ENCODE measurements around the gene RAB26. TPM values are rescaled to one million over a fixed set of nuclear protein-coding genes. Genes with fewer than 3 reads are reported as not detected.
A peak's percentile ranks its signal among the peaks of the same experiment; 100 is the strongest.

The RAB26 gene
- total RNA-seq, 4 donors from 2014 or later, result 0.40 to 1.6 (median 0.89) TPM; not detected in 1

- peak overlapping the region in 1 of 3 donors; percentile 37 for H3K4me3 ChIP-seq (replicated peaks in 1 of 3)
- no peaks in the 10 kb centered on the region for H3K9me3 ChIP-seq
- 0 to 7% methylated on average over 10 to 24 of the region's 49 CpGs for WGBS, 2 donors
- no peaks in the 10 kb centered on the region for H3K36me3 ChIP-seq
- no peak for TF ChIP-seq CTCF (IDR thresholded peaks at IDR 0.05)
- TF ChIP-seq POLR2A (IDR thresholded peaks at IDR 0.05), result no peak
- intact Hi-C loops (cut with DNase I), result loop anchor here (5.0 to 10.0 kb wide), 3 partner anchors 67 to 307 kb away; partner anchors contain the start of gene CCNF
- H3K27me3 ChIP-seq, result no peaks in the 10 kb centered on the region
- H3K4me1 ChIP-seq, result peaks cover 10 to 13% of the 10 kb centered on the region in 2 donors
- DNase-seq, result no peak
- H3K27ac ChIP-seq, result no peak overlapping the region
Measured at GRCh38 chr16:2195322-2196161, 47.1 kb downstream of the RAB26 start.

GRCh38 chr16:2196162-2196980 is 47.9 kb downstream of the RAB26 start, which contains the start of gene CASKIN1:
TSS of gene CASKIN1 (minus strand) at chr16:2196605. CDS start at chr16:2196432, 173 bp downstream.
- Histone ChIP-seq H3K4me1 (peaks cover 10 to 13% of the 10 kb centered on the region in 2 donors), H3K9me3 (no peaks in the 10 kb centered on the region), H3K27me3 (no peaks in the 10 kb centered on the region), H3K4me3 (replicated peaks in 1 of 3) (peak within 1 kb of the TSS in 1 of 3 donors; percentile 37), H3K36me3 (no peaks in the 10 kb centered on the region), H3K27ac (no peak within 1 kb of the TSS)
- DNase-seq, result peak in 1 of 2 donors; percentile 23
- intact Hi-C loops (cut with DNase I), result loop anchor here (5.0 to 10.0 kb wide), 3 partner anchors 66 to 306 kb away; partner anchors contain the start of gene CCNF
- no peak for TF ChIP-seq CTCF (IDR thresholded peaks at IDR 0.05)
- no peak for TF ChIP-seq POLR2A (IDR thresholded peaks at IDR 0.05)
- WGBS, 2 donors, result 0% methylated on average over 2 of the region's 129 CpGs; no CpG with 5 or more reads in 1 of the 2 donors

GRCh38 chr16:2196981-2197511 is 48.6 kb downstream of the RAB26 start:
- H3K27me3 ChIP-seq, result no peaks in the 10 kb centered on the region
- 29 to 43% methylated on average over 14 to 15 of the region's 32 CpGs for WGBS, 2 donors
- H3K9me3 ChIP-seq, result no peaks in the 10 kb centered on the region
- peak overlapping the region in 1 of 3 donors; percentile 21 for H3K4me3 ChIP-seq (replicated peaks in 1 of 3)
- no peak overlapping the region for H3K27ac ChIP-seq
- no peaks in the 10 kb centered on the region for H3K36me3 ChIP-seq
- DNase-seq, result no peak
- TF ChIP-seq POLR2A (IDR thresholded peaks at IDR 0.05) (no peak), CTCF (IDR thresholded peaks at IDR 0.05) (no peak)
- intact Hi-C loops (cut with DNase I), result loop anchor here (5.0 to 10.0 kb wide), 3 partner anchors 65 to 305 kb away; partner anchors contain the start of gene CCNF
- H3K4me1 ChIP-seq, result peaks cover 10 to 13% of the 10 kb centered on the region in 2 donors

GRCh38 chr16:2197765-2198164 is 49.3 kb downstream of the RAB26 start:
- Histone ChIP-seq H3K36me3 (no peaks in the 10 kb centered on the region), H3K27ac (no peak overlapping the region), H3K4me3 (replicated peaks in 1 of 3) (no peak overlapping the region), H3K4me1 (peaks cover 10 to 13% of the 10 kb centered on the region in 2 donors), H3K9me3 (no peaks in the 10 kb centered on the region), H3K27me3 (no peaks in the 10 kb centered on the region)
- DNase-seq, result no peak
- no peak for TF ChIP-seq POLR2A (IDR thresholded peaks at IDR 0.05)
- TF ChIP-seq CTCF (IDR thresholded peaks at IDR 0.05), result no peak
- intact Hi-C loops (cut with DNase I), result loop anchor here (5.0 to 10.0 kb wide), 3 partner anchors 65 to 305 kb away; partner anchors contain the start of gene CCNF
- 74 to 79% methylated on average over 5 to 6 of the region's 6 CpGs for WGBS, 2 donors

All from thyroid gland (tissue), 4 donors.